Fibroblast of skin of back (primary cell): ENCODE results near the gene CADM2.
A peak's percentile ranks its signal among the peaks of the same experiment; 100 is the strongest.

Experiments used
- DNase-seq: peaks from one replicate; pipeline ENCODE4 v3.0.0-alpha.2; 2013

CADM2 gene

DNA sequence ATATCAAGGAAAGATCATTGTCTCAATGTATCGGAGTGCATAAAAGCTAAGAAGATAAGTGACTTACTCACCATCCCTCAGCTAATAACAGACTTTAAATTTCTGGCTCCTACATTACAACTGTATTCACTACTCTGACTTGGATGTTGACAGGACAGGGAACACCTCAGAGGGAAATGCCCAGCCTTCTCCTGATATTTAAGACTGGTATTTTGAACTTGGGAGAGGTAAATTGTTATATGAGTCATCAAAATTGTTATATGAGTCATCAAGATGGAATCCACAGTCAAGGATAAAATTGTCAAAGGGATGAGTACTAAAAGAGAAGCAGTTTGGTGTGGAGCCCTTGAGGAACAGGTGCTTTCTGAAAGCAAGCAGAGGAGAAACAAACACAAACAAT lies 1070.8 kb downstream of the CADM2 start:
- DNase-seq = peak; percentile 0

DNA sequence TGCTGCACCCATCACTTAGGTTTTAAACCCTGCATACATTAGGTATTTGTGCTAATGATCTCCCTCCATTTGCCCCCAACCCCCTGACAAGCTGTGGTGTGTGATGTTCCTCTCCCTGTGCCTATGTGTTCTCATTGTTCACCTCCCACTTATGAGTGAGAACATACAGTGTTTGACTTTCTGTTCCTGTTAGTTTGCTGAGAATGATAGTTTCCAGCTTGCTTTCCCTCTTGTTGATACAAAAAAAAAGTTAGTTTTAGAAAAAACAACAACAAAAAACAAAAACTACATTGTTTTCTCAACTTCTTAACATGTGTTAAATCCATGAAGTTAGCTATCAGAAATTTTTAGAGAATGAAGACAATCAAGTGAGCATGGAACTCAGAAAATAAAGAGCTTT lies 1079.1 kb downstream of the CADM2 start:
- DNase-seq = no peak

DNA sequence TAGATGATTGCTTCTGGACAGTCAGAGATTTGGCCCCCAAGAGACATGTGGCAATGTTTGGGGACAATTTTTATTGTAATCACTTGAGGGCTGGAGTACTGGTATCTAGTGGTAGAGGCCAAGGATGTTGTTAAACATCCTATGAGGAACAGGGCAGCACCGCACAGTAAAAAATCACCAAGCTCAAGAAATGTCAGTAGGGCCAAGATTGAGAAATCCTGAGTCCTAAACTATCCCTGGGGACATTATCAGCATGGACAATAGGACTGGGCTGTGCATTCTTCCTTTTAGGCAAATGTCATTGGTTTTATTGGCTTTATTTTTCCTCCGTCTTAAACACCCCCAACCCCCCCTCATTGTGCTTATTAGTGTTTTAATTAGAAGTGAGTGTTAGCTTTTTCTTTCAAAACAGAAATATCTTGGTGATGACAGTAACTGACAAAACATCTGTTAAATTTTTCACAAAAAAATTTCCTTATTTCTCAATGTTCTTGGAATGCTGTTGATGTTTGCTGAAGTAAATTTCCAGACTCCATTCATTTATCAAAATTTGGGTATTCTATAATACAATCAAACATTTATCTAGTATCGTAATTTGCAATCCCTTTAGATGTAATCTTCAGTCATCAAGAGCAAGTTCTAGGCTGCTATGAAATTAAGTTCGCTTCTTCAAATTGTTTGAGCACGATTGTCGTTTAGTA lies 1087.8 kb downstream of the CADM2 start:
- DNase-seq = no peak

DNA sequence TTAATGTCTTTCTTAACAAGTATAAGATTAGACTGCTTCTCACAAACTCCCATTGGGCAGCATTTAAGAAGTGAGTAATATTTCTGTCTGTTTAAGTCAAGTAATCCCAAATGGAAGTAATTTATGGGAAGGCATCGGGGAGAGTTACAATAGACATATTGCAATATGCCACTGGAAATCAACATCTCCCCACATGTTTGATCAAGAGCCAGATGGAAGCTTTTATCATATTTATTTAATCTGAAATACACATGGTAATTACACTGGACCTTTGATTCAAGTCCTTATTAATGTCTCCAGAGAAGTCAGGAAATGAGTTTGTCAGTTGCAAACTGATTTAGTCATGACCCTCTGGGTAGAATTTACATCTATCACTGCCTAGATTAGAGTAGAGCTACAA lies 1088.4 kb downstream of the CADM2 start:
- DNase-seq = no peak

DNA sequence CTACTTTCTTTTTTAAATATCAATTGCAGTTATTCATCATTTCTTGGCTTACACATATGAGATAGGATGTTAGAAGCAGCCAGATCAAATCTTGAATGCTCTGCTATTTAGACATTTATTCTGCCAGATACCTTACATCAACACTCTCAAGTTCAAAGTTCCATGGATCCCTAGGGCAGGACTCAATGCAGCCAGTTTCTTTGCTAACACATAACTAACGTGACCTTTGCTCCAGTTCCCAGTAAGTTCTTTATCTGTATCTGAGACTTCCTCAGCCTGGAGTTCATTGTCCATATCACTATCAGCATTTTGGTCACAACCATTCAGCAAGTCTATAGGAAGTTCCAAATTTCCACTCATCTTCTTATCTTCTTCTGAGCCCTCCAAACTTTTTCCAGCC lies 1092.3 kb downstream of the CADM2 start:
- no peak for DNase-seq

DNA sequence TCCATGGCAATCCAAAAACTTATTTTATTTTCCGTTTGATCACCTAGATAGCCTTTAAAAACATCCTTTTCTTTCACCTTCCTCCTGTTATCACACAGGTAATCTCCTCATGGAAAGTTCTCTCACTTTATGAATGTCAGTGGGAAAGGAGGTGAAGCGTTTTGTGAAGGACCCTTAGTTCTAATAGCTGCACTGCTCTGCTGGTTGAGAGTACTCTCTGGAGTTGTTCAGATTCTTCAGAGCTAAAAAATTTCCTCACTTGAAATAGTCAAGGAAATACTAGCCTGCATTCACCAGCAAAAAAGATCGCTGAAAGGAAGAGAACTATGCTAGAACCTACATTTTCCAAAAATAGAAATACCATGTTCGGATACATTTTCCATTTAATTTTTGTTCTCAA lies 1097.2 kb downstream of the CADM2 start:
- DNase-seq = no peak

DNA sequence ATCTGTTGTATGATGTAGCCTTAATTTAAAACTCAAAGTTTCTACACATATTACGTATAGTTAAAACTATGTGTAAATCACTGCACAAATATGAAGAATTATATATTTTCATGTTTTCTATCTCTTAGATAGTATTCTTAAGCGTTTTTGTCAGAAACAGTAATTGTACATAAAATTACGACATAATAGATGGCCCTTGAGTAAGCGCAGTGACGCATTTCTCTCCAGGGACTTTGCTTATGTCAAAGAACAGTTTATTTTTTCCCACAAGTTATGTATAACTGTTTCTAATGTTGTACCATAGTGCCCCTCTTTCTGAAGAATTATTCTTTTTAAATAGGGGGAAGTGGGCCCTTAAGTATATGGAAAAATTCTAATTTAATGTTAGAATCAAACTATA lies 1098.2 kb downstream of the CADM2 start:
- DNase-seq = no peak

DNA sequence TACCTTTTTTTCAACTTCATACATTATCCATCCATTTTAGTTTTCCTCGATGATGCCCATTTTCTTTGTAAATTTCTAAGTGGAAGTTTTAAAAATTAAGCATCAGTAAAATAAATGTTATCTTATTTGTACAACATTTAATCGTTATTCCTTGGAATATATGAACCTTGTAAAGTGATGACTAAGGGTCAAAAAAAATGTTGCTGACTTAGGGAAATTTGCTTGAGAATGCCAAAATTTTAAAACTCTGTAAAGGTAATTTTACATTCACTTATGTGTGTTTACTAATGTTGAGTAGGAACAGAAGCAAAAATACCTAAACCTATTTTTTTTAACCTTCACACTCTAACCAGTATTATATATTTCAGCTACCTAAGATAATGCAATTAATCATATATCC lies 1115.0 kb downstream of the CADM2 start:
- DNase-seq = no peak

DNA sequence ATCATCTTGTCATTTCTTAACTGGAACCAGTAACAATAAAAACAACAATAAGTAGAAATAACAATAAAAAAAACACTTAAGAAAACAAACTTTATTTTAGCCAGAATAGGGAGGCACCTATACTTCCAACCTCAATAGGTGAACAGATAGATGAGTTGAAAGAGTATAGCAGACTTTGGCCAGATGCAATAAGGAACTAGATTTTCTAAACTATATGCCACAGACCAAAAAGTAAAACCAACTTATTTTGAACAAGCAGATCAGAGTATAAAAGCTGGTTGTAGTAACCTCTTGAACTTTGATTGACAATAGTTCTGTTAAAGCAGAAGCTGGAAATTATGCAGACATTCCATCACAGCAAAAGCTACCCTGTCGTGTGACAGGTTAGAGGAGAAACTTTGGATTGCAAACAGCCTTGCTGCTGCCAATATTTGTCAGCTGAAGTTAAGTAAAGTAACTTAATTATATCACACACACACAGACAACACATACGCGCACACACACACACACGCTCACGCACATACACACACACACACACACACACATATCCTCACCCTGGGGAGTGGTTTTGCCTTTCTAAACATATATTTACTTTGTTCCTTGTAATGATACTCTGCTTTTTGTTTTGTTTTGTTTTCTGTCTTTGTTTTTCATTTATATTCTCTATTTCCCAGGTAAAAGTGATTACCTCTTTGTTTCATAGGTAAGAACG lies 1128.5 kb downstream of the CADM2 start:
- DNase-seq = no peak

DNA sequence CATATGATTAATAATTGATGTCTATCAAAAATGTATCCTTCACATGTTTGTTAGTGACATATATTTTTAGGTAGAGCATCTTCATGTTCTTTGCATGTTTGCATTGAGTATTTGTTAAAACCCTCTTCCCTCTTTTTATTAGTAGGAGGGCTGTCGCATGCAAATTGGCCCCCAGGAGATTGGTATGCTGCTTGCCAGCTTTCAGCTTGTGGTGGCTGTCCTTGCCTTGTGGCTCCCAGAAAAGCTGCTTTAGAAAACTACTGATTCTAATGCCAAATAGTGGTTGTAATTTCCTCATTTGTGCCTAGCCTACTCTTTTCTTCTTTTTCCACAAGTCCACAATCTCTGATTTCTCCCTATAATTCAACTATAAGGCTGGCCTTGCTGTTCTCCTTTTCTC lies 1145.4 kb downstream of the CADM2 start:
- no peak for DNase-seq

DNA sequence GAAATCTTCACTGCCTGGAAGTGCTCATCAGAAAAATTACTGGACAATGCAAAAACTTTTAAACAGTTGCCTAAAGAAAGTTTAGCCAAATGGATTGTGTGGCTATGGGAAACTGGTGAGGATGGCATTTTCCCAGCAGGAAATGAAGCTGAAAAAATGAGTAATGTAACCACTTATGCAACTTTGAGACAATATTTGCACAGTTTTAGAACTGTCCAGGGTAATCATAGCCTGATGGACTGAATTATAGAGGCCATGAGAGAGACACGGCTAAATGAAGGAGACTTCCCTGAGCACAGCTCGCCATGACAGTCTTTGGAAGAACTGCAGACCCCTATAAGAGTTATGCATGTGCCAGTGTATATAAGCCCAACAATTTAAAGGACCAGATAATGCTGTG lies 1150.6 kb downstream of the CADM2 start:
- DNase-seq = no peak
